ENCODE measurements around the gene BRIP1. TPM values are rescaled to one million over a fixed set of nuclear protein-coding genes. Genes with fewer than 3 reads are reported as not detected.

BRIP1 gene
- total and polyA plus RNA-seq, 10 of the 15 experiments (the other 5 are each of a cell fraction or from before 2014, with no cell fraction given) = 4.0 to 24.2 (median 12.8) TPM

DNA sequence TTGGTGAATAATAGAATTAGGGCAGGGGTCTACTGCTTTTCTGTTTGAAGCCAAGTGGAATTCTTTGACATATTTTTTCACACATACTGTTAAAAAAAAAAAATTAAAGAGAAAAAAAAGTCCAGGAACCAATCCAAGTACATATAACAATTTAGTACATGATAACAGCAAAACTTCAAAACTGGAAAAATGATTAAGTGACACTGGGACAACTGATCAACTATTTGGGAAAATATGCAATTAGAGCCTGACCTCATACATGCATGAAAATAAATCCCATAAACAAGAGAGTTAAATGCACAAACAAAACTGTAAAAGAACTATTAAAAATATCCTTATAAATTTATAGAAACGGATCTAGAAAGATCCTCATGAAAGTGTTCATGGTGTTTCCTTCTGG lies 27.7 kb downstream of the BRIP1 start:
- H4K20me1 ChIP-seq (ENCODE audit: control insufficient read depth, insufficient read depth) = no peaks in the 10 kb centered on the region
- H3K27me3 ChIP-seq (replicated peaks in 1 of 2; ENCODE audit: control insufficient read depth in 2 of 2, insufficient read depth in 2 of 2, low read length in 1 of 2) = no peaks in the 10 kb centered on the region
- H3K4me2 ChIP-seq (ENCODE audit: control insufficient read depth, insufficient read depth) = no peak overlapping the region
- 96% methylated on average over 1 of the region's 1 CpG for WGBS (ENCODE audit: insufficient coverage, insufficient replicate concordance, low lambda C conversion rate, missing lambda C conversion rate)
- in situ Hi-C loops (cut with MboI) = loop anchor here (5.0 kb wide), 2 partner anchors 198 to 418 kb away; no protein-coding TSS in a partner anchor
- intact Hi-C loops (cut with micrococcal nuclease; ENCODE audit: unreplicated experiment) = no loop called here
- SMC1A ChIA-PET (ENCODE audit: uncharacterized antibody, unreplicated experiment) = interaction anchor here (0.7 to 2.1 kb wide), 9 partner anchors 9 to 274 kb away, joined by 3 to 80 read pairs (median 5); no protein-coding TSS in a partner anchor
- TF ChIP-seq ZNF24 (IDR thresholded peaks at IDR 0.05) = no peak
- TF ChIP-seq POU2F2 (IDR thresholded peaks at IDR 0.05; ENCODE audit: borderline replicate concordance, low read depth, low read length) = no peak
- no peak for TF ChIP-seq HCFC1 (IDR thresholded peaks at IDR 0.05; ENCODE audit: low read length)
- TF ChIP-seq, protein P1, sequence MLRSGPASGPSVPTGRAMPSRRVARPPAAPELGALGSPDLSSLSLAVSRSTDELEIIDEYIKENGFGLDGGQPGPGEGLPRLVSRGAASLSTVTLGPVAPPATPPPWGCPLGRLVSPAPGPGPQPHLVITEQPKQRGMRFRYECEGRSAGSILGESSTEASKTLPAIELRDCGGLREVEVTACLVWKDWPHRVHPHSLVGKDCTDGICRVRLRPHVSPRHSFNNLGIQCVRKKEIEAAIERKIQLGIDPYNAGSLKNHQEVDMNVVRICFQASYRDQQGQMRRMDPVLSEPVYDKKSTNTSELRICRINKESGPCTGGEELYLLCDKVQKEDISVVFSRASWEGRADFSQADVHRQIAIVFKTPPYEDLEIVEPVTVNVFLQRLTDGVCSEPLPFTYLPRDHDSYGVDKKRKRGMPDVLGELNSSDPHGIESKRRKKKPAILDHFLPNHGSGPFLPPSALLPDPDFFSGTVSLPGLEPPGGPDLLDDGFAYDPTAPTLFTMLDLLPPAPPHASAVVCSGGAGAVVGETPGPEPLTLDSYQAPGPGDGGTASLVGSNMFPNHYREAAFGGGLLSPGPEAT (IDR thresholded peaks at IDR 0.05; ENCODE audit: low read depth) = no peak
- H3K27ac ChIP-seq (ENCODE audit: control insufficient read depth, insufficient read depth) = no peak overlapping the region
- H2AFZ ChIP-seq (ENCODE audit: control insufficient read depth, low read depth, low read length) = no peak overlapping the region
- H3K9ac ChIP-seq (ENCODE audit: control insufficient read depth, insufficient read depth, low read length) = no peak overlapping the region
- no TSS peak for BruUV-seq (replicated peaks)
- POLR2A ChIA-PET = no interaction called here
- no peaks in the 10 kb centered on the region for H3K4me1 ChIP-seq (ENCODE audit: control insufficient read depth, insufficient read depth, low read length)
- H3K4me3 ChIP-seq = no peak overlapping the region
- FAIRE-seq (no peak), DNase-seq (ENCODE audit: low read depth, low spot score) (no peak), ATAC-seq (no peak)
- CTCF ChIA-PET = interaction anchor here (1.3 to 2.1 kb wide), 10 partner anchors 10 to 424 kb away, joined by 3 to 83 read pairs (median 10); no protein-coding TSS in a partner anchor
- 0 out of 4 replicates have a peak, but pooled peaks cover 0 to 2% of the 10 kb centered on the region in 2 experiments for H3K36me3 ChIP-seq (ENCODE audit: control insufficient read depth in 2 of 2, insufficient read depth in 2 of 2, low read length in 1 of 2)
- RAD21 ChIA-PET (ENCODE audit: unreplicated experiment) = interaction anchor here (0.7 to 2.1 kb wide), 10 partner anchors 12 to 455 kb away, joined by 3 to 45 read pairs (median 5); no protein-coding TSS in a partner anchor
- H3K9me3 ChIP-seq (replicated peaks; ENCODE audit: control insufficient read depth, insufficient read depth, low read length) = no peaks in the 10 kb centered on the region
- no peaks in the 10 kb centered on the region for H3K79me2 ChIP-seq (ENCODE audit: control insufficient read depth, insufficient read depth, low read length)

DNA sequence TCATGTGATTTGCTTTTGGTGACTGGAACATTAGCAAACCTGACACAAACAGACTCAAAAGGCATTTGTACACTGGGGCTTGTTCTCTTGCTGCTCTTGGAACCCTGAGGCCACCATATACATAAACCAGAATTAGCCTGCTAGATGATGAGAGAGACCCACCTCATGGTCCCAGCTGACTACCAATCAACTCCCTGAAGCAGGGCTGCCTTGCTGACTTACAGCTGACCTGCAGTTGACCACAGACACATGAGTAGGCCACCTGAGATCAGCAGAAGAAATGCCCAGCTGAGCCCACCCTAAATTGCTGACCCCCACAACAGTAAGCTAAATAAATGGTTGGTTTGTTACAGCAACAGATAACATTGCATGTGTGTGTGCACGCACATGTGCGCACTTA lies 28.7 kb downstream of the BRIP1 start:
- H3K36me3 ChIP-seq (ENCODE audit: control insufficient read depth in 2 of 2, insufficient read depth in 2 of 2, low read length in 1 of 2) = 0 out of 4 replicates have a peak, but pooled peaks cover 0 to 2% of the 10 kb centered on the region in 2 experiments
- FAIRE-seq (no peak), DNase-seq (ENCODE audit: low read depth, low spot score) (no peak), ATAC-seq (no peak)
- ChIA-PET RAD21 (ENCODE audit: unreplicated experiment) (interaction anchor here (1.0 to 1.5 kb wide), 6 partner anchors 29 to 204 kb away, joined by 3 to 11 read pairs (median 4); no protein-coding TSS in a partner anchor), POLR2A (interaction anchor here (1.3 kb wide), 1 partner anchor 48 kb away, joined by 4 read pairs; no protein-coding TSS in a partner anchor), SMC1A (ENCODE audit: uncharacterized antibody, unreplicated experiment) (interaction anchor here (0.8 to 2.4 kb wide), 12 partner anchors 10 to 278 kb away, joined by 3 to 10 read pairs (median 3); no protein-coding TSS in a partner anchor), CTCF (interaction anchor here (0.7 to 1.6 kb wide), 10 partner anchors 21 to 419 kb away, joined by 3 to 10 read pairs (median 3); no protein-coding TSS in a partner anchor)
- H3K27me3 ChIP-seq (replicated peaks in 1 of 2; ENCODE audit: control insufficient read depth in 2 of 2, insufficient read depth in 2 of 2, low read length in 1 of 2) = no peaks in the 10 kb centered on the region
- no peak overlapping the region for H3K4me2 ChIP-seq (ENCODE audit: control insufficient read depth, insufficient read depth)
- no peaks in the 10 kb centered on the region for H3K4me1 ChIP-seq (ENCODE audit: control insufficient read depth, insufficient read depth, low read length)
- in situ Hi-C loops (cut with MboI) = loop anchor here (5.0 kb wide), 2 partner anchors 197 to 417 kb away; no protein-coding TSS in a partner anchor
- no peaks in the 10 kb centered on the region for H3K79me2 ChIP-seq (ENCODE audit: control insufficient read depth, insufficient read depth, low read length)
- H3K4me3 ChIP-seq = no peak overlapping the region
- 100% methylated on average over 2 of the region's 2 CpGs for WGBS (ENCODE audit: insufficient coverage, insufficient replicate concordance, low lambda C conversion rate, missing lambda C conversion rate)
- no peak overlapping the region for H3K9ac ChIP-seq (ENCODE audit: control insufficient read depth, insufficient read depth, low read length)
- H2AFZ ChIP-seq (ENCODE audit: control insufficient read depth, low read depth, low read length) = no peak overlapping the region
- H3K27ac ChIP-seq (ENCODE audit: control insufficient read depth, insufficient read depth) = no peak overlapping the region
- no peaks in the 10 kb centered on the region for H4K20me1 ChIP-seq (ENCODE audit: control insufficient read depth, insufficient read depth)
- intact Hi-C loops (cut with micrococcal nuclease; ENCODE audit: unreplicated experiment) = no loop called here
- BruUV-seq (replicated peaks) = no TSS peak
- H3K9me3 ChIP-seq (replicated peaks; ENCODE audit: control insufficient read depth, insufficient read depth, low read length) = no peaks in the 10 kb centered on the region
- TF ChIP-seq RB1 (IDR thresholded peaks at IDR 0.05; ENCODE audit: borderline replicate concordance) = no peak
- TF ChIP-seq ZNF622 (IDR thresholded peaks at IDR 0.05) = no peak
- 0 out of 2 replicates have a peak, but pooled peaks have one; percentile 13 for TF ChIP-seq NFXL1 (IDR thresholded peaks at IDR 0.05; ENCODE audit: borderline replicate concordance)
- no peak for TF ChIP-seq ATF7 (IDR thresholded peaks at IDR 0.05; ENCODE audit: low read depth)
- peak in 1 of 2 experiments; percentile 17; a peak in 1 of 4 replicates for TF ChIP-seq ETV6 (conservative IDR thresholded peaks at IDR 0.05 in 1 of 2, IDR thresholded peaks at IDR 0.05 in 1 of 2; ENCODE audit: borderline replicate concordance in 1 of 2, low read depth in 1 of 2)
- TF ChIP-seq, protein P2, sequence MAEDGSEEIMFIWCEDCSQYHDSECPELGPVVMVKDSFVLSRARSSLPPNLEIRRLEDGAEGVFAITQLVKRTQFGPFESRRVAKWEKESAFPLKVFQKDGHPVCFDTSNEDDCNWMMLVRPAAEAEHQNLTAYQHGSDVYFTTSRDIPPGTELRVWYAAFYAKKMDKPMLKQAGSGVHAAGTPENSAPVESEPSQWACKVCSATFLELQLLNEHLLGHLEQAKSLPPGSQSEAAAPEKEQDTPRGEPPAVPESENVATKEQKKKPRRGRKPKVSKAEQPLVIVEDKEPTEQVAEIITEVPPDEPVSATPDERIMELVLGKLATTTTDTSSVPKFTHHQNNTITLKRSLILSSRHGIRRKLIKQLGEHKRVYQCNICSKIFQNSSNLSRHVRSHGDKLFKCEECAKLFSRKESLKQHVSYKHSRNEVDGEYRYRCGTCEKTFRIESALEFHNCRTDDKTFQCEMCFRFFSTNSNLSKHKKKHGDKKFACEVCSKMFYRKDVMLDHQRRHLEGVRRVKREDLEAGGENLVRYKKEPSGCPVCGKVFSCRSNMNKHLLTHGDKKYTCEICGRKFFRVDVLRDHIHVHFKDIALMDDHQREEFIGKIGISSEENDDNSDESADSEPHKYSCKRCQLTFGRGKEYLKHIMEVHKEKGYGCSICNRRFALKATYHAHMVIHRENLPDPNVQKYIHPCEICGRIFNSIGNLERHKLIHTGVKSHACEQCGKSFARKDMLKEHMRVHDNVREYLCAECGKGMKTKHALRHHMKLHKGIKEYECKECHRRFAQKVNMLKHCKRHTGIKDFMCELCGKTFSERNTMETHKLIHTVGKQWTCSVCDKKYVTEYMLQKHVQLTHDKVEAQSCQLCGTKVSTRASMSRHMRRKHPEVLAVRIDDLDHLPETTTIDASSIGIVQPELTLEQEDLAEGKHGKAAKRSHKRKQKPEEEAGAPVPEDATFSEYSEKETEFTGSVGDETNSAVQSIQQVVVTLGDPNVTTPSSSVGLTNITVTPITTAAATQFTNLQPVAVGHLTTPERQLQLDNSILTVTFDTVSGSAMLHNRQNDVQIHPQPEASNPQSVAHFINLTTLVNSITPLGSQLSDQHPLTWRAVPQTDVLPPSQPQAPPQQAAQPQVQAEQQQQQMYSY (CRISPR knock-in tag; IDR thresholded peaks at IDR 0.05) = no peak
- no peak for TF ChIP-seq CEBPB (IDR thresholded peaks at IDR 0.05; ENCODE audit: borderline replicate concordance in 1 of 2, low read depth in 2 of 2, low read length in 2 of 2)
